D341Med (cell line): ENCODE data around the gene ZRANB3.

Experiments
- DNase-seq: peaks from one replicate; pipeline ENCODE4 v3.0.0; 2012; ENCODE audit warnings: low spot score

Gene ZRANB3

GRCh38 chr2:135246711-135247270, 284.2 kb downstream of the ZRANB3 start:
- no peak for DNase-seq

GRCh38 chr2:135245071-135245470, 285.9 kb downstream of the ZRANB3 start:
- DNase-seq = no peak

GRCh38 chr2:135238651-135239050, 292.4 kb downstream of the ZRANB3 start:
- no peak for DNase-seq

- no peak for DNase-seq
Measured at GRCh38 chr2:135230150-135230549, 300.9 kb downstream of the ZRANB3 start.

- DNase-seq = no peak
Measured at GRCh38 chr2:135227386-135227785, 303.6 kb downstream of the ZRANB3 start.

- DNase-seq = no peak
Measured at GRCh38 chr2:135226961-135227360, 304.1 kb downstream of the ZRANB3 start.

DNA sequence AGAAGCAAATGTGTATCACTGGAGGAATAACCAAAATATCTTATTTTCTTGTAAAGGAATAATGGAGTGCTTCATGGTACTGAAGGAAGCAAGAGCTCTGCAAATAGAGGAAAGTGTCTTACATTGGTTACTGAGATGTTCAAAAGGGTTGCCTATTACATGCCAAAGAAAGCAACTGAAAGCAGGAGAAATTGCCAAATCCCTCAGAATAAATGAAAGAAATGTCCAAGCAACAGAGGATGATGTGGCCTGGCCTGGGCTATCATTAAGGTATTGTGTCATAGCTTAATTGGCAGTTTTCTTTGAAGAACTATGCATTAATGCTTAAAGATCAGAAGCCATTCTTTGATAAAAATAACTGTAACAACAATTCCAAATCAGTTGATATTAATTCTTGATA, 305.2 kb downstream of the ZRANB3 start:
- no peak for DNase-seq

DNA sequence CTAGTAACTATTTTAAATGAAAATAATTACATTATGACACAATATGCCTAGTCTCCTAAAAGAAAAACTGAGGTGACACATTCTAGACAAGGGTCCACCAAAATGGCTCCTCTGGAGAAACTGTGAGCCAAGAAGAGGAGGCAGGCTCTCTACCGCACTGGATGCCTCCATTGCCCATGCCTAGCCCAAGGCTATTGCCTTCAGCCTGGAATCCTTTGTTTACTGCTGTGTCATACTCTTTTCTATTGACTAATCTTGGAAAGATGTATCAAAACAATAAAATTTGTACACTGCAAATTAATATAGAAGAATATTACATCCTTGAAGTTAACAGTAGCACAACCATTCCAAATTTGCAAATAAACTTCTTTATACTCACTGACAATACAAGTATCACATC, 311.8 kb downstream of the ZRANB3 start:
- no peak for DNase-seq

DNA sequence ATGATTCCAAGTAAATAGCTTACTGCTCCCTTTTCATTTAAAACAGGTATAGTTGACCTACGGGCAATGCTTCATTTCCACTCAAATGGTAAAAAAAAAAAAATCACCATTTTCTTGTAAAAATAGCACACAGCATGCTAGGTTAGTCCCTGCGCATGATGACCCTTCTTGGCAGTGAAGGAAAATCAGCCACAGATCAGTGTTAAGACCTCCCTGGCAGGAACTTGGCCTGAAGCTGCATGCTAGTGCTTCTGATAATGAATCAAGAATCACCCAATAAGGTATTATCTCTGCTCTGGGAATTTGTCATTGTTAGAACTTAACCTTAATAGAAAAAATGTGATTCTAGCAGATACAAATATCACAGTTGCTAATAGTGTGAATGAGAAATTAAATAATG, 312.6 kb downstream of the ZRANB3 start:
- no peak for DNase-seq

GRCh38 chr2:135212757-135213156, 318.3 kb downstream of the ZRANB3 start:
- DNase-seq = no peak

GRCh38 chr2:135208016-135208415, 323.0 kb downstream of the ZRANB3 start:
- DNase-seq = no peak

DNA sequence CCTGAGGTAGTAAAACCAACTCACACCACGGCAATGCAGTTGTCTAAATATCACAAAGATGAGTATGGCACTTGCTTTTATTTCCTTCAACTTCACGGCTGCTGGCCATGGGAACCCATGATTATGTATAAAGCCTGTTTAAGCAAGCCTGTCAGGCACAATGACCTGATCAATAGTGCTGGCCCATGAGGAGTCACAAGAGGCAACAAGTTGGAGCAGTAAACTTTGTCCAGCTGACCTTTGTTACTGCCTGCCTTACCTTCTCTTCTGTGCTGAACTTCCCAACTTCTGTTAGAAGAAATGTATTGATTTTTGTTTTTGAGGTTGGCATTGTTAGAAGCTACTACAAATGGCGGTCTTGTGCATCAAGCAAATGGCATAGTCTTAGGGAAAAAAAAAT, 327.1 kb downstream of the ZRANB3 start:
- no peak for DNase-seq

DNA sequence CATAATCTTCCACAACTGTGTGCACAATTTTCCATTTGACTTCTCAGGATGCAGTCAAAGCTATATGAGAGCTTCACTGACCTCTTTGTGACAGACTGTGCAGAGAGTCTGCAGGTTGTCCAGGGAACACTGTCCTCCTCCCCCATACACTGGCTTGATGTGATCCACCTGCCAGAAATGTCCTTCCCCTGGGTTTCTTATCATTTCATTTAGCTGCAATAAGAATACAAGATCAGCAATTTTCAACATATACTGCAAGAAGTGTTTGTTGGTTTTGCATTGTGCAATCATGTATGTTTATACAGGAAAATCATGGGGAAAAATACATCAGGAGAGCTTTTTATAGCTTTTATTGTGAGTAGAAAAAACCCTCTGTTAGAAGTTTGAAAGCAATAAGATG, 328.3 kb downstream of the ZRANB3 start:
- no peak for DNase-seq

- no peak for DNase-seq
Measured at GRCh38 chr2:135198481-135198880, 332.5 kb downstream of the ZRANB3 start.

DNA sequence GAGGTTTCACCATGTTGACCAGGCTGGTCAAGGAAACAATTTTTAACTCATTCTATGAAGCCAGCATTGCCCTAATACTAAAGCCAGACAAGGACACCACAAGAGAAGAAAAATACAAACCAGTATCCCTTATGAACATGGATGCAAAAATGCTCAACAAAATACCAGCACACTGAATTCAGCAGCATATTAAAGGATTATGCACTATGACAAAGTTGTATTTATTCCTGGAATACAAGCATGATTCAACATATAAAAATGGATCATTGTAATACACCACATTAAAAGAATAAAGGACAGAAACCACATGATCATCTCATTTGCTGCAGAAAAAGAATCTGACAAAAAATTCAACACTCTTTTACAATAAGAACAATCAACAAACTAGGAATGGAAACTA, 340.2 kb downstream of the ZRANB3 start:
- no peak for DNase-seq

DNA sequence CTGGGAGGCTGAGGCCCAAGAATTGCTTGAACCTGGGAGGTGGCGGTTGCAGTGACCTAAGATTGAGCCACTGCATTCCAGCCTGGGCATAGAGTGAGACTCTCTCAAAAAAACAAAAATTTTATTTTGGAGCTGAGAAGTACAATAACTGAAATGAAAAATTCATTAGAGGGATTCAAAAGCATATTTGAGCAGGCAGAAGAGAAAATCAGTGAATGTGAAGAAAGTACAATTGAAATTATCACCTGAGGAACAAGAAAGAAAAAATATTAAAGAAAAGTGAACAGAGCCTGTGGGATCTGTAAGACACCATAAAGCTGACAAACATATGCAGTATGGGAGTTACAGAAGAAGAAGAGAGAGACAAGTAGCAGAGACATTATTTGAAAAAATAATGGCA, 341.9 kb downstream of the ZRANB3 start:
- DNase-seq = no peak

GRCh38 chr2:135187270-135187669, 343.7 kb downstream of the ZRANB3 start:
- DNase-seq = no peak

GRCh38 chr2:135186054-135186453, 345.0 kb downstream of the ZRANB3 start:
- DNase-seq = no peak

DNA sequence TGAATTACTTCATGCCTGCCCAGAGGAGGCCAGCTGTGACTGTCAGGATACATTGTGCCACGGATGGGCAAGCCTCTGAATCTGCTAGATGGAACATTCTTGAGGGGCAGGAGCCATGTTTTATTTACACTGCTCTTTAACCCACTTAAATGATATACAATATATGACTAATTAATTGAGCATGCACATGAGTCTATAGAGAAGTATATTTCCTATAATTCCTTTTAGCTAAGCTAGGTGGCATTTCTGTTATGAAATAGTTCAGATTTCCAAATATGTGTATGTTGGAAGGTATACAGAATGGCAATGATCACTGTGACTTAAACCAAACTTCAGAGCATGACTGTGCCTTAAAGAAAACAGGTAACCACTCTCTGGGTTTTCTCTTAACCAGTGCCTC, 347.2 kb downstream of the ZRANB3 start:
- DNase-seq = no peak

DNA sequence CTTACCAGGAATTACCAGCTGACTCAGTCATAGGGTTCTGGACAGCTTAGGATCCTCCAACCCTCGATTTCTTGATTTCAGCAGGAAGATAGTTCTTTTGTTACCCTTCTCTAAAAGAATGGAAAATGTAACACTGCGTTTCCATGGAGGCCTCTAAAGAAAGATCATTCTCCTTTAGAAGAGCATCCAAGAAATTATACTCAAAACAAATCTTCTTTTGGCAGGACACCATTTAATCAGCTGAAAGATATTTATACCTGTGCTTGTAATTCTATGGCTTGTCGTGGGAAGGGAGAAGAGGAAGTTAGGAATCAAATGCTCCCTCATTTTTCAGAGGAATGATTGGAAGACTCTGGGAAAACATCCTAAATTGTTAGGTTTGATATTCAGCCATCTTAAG, 348.4 kb downstream of the ZRANB3 start:
- no peak for DNase-seq

DNA sequence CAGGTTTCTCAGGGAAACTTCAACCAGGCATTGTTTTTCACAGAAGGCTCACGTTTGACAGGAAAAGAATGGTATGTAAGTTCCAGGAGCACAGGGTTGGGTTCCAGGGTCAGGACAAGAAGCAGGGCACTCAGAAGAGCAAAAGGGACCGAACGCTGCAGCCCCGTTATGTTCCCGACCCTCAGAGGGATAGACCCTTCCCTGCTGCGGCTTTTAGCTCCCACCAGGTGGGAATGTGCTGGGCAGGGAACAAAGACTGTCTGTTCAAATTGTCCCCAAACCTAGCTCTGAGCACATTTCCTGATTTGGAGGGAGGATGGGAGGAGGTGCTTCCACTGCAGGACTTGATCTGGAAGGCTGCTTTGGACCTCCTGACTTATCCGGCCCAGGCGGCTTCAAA, 348.8 kb downstream of the ZRANB3 start:
- no peak for DNase-seq

DNA sequence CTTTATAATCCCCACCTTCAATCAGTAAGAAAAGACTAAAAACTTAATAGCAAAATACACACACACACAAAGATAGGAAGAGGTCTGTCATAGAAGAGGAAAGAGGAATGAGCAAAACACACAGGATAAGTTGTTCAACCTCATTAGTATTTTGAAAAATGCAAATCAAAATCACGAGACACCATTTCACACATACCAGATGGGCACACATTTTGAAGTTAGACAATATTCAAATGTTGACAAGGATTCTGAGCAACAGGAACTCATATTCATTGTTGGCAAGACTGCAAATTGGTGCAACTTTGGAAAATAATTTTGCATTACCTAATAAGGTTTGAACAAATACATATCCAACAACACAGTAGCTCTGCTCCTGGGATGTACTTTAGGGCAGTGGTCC, 351.3 kb downstream of the ZRANB3 start:
- DNase-seq = no peak

GRCh38 chr2:135175177-135175576, 355.8 kb downstream of the ZRANB3 start:
- no peak for DNase-seq

DNA sequence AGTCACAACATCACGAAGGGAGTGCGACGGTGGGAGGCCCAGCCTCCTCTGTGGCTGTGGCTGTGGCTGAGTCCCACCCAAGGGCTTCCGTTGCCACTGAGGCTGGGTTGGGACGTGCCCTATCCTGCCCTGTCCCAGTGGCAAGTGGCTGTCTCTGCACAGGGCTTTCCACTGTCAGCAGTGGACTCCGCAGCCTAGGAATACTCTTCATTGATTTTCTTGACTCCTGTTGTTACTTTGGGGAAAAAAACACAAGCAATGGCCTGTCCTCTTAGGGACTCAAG, 356.3 kb downstream of the ZRANB3 start:
- DNase-seq = no peak
